Neuronal stem cell (in vitro differentiated cells): ENCODE measurements around the gene A3GALT2.
A peak's percentile ranks its signal among the peaks of the same experiment; 100 is the strongest.
"Not testable (repeated sequence)": the region's sequence is repeated elsewhere in the genome, so short reads cannot be mapped to it uniquely, and the experiment has no call there.

Experiments
- DNase-seq: peaks from one replicate; pipeline ENCODE4 v3.0.0-alpha.2; 2013; ENCODE audit warnings: low spot score
- H2AFZ ChIP-seq: one replicate; pipeline ENCODE4 v1.6.1; 2013; ENCODE audit warnings: mild to moderate bottlenecking, low read length, inconsistent platforms
- H2AK5ac ChIP-seq: 2 replicates; pipeline ENCODE4 v1.6.1; 2013; ENCODE audit warnings: low read depth, mild to moderate bottlenecking, inconsistent platforms, low read length, moderate library complexity, mixed read lengths
- H2BK120ac ChIP-seq: 2 replicates; pipeline ENCODE4 v1.6.1; 2013; ENCODE audit warnings: low read depth, mild to moderate bottlenecking, inconsistent platforms, low read length, moderate library complexity, mixed read lengths
- H2BK12ac ChIP-seq: one replicate; pipeline ENCODE4 v1.6.1; 2013; ENCODE audit warnings: low read length, inconsistent platforms
- H2BK15ac ChIP-seq: 2 replicates; pipeline ENCODE4 v1.6.1; 2013; ENCODE audit warnings: mild to moderate bottlenecking, low read length, inconsistent platforms, mixed read lengths
- H2BK5ac ChIP-seq: one replicate; pipeline ENCODE4 v1.6.1; 2013; ENCODE audit warnings: inconsistent platforms, mild to moderate bottlenecking, low read length, moderate library complexity
- H3K14ac ChIP-seq: one replicate; pipeline ENCODE4 v1.6.1; 2013; ENCODE audit warnings: low read length, inconsistent platforms
- H3K18ac ChIP-seq: 2 replicates; pipeline ENCODE4 v1.6.1; 2013; ENCODE audit warnings: low read length, inconsistent platforms
- H3K23ac ChIP-seq: 2 replicates; pipeline ENCODE4 v1.6.1; 2013; ENCODE audit warnings: low read depth, mild to moderate bottlenecking, mixed read lengths, low read length, inconsistent platforms; ENCODE audit not compliant: poor library complexity
- H3K27ac ChIP-seq: replicated peaks from 3 replicates; pipeline ENCODE4 v1.5.1; 2013; ENCODE audit warnings: low read length, inconsistent platforms
- H3K27me3 ChIP-seq, 3 experiments: 2 replicates each; pipeline ENCODE4 v1.6.1; 2013; ENCODE audit warnings: low read length in 3 of 3, mild to moderate bottlenecking in 2 of 3, inconsistent platforms in 1 of 3, low read depth in 1 of 3, mixed read lengths in 1 of 3, moderate library complexity in 1 of 3; ENCODE audit not compliant: control insufficient read depth in 3 of 3, insufficient read depth in 3 of 3
- H3K36me3 ChIP-seq, 2 donors: replicated peaks in 1 of 2; 2 replicates each; pipeline ENCODE4 v1.6.1; 2013; ENCODE audit warnings: low read length in 2 of 2; ENCODE audit not compliant: control insufficient read depth in 2 of 2, insufficient read depth in 2 of 2
- H3K4ac ChIP-seq: 2 replicates; pipeline ENCODE4 v1.6.1; 2013; ENCODE audit warnings: inconsistent platforms, mild to moderate bottlenecking, low read length, moderate library complexity
- H3K4me1 ChIP-seq, 2 donors: 1 replicate in 1 of 2; 2 replicates in 1 of 2; pipeline ENCODE4 v1.6.1; 2013; ENCODE audit warnings: low read length in 2 of 2, low read depth in 1 of 2; ENCODE audit not compliant: control insufficient read depth in 2 of 2, insufficient read depth in 1 of 2
- H3K4me2 ChIP-seq: one replicate; pipeline ENCODE4 v1.6.1; 2013; ENCODE audit warnings: mild to moderate bottlenecking, low read length, inconsistent platforms; ENCODE audit not compliant: insufficient read depth, poor library complexity, severe bottlenecking
- H3K4me3 ChIP-seq, 2 donors: 2 replicates each; pipeline ENCODE4 v1.5.1; 2013; ENCODE audit warnings: low read length in 2 of 2, mild to moderate bottlenecking in 2 of 2, inconsistent platforms in 1 of 2, moderate library complexity in 1 of 2
- H3K79me1 ChIP-seq: one replicate; pipeline ENCODE4 v1.6.1; 2013; ENCODE audit warnings: low read depth, mild to moderate bottlenecking, inconsistent platforms, low read length, moderate library complexity
- H3K9ac ChIP-seq: one replicate; pipeline ENCODE4 v1.6.1; 2013; ENCODE audit warnings: mild to moderate bottlenecking, low read depth, low read length, inconsistent platforms; ENCODE audit not compliant: poor library complexity
- H3K9me3 ChIP-seq, 2 donors: replicated peaks in 1 of 2; 2 replicates each; pipeline versions ENCODE3 to v1.6.1; 2013; ENCODE audit warnings: low read length in 2 of 2, mild to moderate bottlenecking in 2 of 2, inconsistent platforms in 1 of 2, low read depth in 1 of 2, mixed read lengths in 1 of 2, moderate library complexity in 1 of 2; ENCODE audit not compliant: control insufficient read depth in 2 of 2, insufficient read depth in 1 of 2
- H4K8ac ChIP-seq: one replicate; pipeline ENCODE4 v1.6.1; 2013; ENCODE audit warnings: low read depth, mild to moderate bottlenecking, inconsistent platforms, low read length, moderate library complexity
- H4K91ac ChIP-seq: one replicate; pipeline ENCODE4 v1.6.1; 2013; ENCODE audit warnings: low read length, low read depth, mild to moderate bottlenecking, inconsistent platforms; ENCODE audit not compliant: poor library complexity
- WGBS, 2 donors: extraction: QIAGEN DNeasy Blood & Tissue Kit; methylation state at CpG; one replicate each; pipeline ENCODE4 v1.1.7; 2013; ENCODE audit warnings: missing lambda C conversion rate in 2 of 2, mixed read lengths in 1 of 2; ENCODE audit not compliant: insufficient read length in 2 of 2, insufficient replicate concordance in 1 of 2; ENCODE audit errors: extremely low coverage in 2 of 2; 5-methylcytosine and 5-hydroxymethylcytosine counted together

The A3GALT2 gene

DNA sequence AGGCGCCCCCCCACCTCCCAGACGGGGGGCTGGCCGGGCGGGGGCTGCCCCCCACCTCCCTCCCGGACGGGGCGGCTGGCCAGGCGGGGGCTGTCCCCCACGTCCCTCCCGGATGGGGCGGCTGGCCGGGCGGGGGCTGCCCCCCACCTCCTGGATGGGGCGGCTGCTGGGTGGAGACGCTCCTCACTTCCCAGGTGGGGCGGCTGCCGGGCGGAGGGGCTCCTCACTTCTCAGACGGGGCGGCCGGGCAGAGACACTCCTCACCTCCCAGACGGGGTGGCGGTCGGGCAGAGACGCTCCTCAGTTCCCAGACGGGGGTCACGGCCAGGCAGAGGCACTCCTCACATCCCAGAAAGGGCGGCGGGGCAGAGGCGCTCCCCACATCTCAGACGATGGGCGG is 11.5 kb downstream of the A3GALT2 start:
- H3K27ac ChIP-seq, H3K36me3 ChIP-seq, H3K4me1 ChIP-seq, H2BK120ac ChIP-seq, H3K79me1 ChIP-seq, H2AFZ ChIP-seq, H3K4me3 ChIP-seq, H3K9me3 ChIP-seq, DNase-seq, H3K23ac ChIP-seq, H3K14ac ChIP-seq, H2BK15ac ChIP-seq, H2BK12ac ChIP-seq, H3K9ac ChIP-seq, H3K4ac ChIP-seq, H4K91ac ChIP-seq, H3K18ac ChIP-seq, H3K4me2 ChIP-seq, H2BK5ac ChIP-seq, H4K8ac ChIP-seq, H2AK5ac ChIP-seq: not testable (repeated sequence)
- WGBS, 2 donors: no CpG with 5 or more reads among the region's 32 CpGs
- H3K27me3 ChIP-seq: peaks cover 0 to 11% (median 7%) of the 10 kb centered on the region in 3 experiments

DNA sequence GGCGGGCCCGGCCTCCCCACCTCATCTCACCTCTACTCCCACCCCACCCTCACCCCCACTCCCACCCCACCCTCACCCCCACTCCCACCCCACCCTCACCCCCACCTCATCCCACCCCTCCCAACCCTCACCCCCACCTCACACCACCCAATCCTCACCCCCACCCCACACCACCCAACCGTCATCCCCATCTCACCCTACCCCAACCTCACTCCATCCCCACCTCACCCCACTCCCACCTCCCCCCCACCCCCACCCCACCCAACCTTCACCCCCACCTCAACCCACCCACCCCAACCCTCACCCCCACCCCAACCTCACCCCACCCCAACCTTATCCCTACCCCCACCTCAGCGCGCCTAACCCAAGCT is 13.4 kb downstream of the A3GALT2 start:
- Histone ChIP-seq H2BK15ac (no peak overlapping the region), H3K27ac (no peak overlapping the region), H3K14ac (no peak overlapping the region), H3K4me1 (peaks cover 0 to 5% of the 10 kb centered on the region in 2 donors), H3K4me2 (no peak overlapping the region), H3K18ac (no peak overlapping the region), H2BK5ac (no peak overlapping the region), H3K4me3 (no peak overlapping the region), H2BK120ac (no peak overlapping the region), H3K23ac (no peak overlapping the region), H3K9ac (no peak overlapping the region), H2AK5ac (peak overlapping the region; percentile 81), H3K79me1 (peaks cover under 1% of the 10 kb centered on the region), H3K9me3 (peaks cover 0 to 8% of the 10 kb centered on the region in 2 donors), H3K4ac (no peak overlapping the region), H3K36me3 (peaks cover 3 to 5% of the 10 kb centered on the region in 2 donors), H4K91ac (no peak overlapping the region), H2BK12ac (no peak overlapping the region), H3K27me3 (peaks cover 0 to 11% (median 7%) of the 10 kb centered on the region in 3 experiments), H4K8ac (no peak overlapping the region), H2AFZ (no peak overlapping the region)
- no peak for DNase-seq
- no CpG with 5 or more reads among the region's 5 CpGs for WGBS, 2 donors

DNA sequence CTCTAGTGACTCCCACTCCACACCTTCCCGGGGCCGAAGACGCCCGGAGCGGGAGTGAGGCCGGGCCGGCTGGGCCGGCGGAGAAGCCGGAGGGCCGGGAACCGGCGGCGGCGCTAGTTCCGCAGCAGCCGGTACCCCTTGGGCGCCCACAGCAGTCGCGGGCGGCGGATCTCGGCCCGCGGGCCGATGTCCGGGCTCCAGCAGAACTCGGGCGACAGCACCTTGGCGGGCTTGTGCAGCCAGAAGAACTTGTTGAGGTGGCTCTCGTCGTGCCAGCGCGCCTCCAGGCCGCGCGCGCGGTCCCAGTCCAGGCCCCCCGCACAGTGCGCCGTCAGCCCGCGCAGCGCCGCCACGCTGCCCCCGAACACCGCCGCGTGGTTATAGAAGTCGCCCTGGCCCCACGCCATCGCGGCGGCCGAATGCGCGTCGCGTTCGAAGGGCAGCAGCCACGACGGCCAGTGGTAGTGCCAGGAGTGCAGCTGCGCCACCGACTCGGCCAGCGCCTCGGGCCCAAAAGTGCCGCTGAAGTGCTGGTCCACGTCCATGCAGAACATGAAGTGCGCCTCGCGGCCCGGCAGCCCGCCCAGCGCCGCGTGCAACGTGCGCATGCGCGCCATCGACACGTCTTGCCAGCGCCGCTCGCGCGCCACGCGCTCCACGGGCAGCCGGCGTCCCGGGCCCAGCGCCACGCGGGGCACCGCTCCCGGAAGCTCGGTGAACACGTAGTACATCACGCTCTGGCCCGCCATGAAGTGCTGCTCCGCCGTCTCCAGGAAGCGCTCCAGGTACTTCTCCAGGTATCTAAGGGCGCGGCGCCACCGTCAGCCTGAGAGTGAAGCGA is 14.0 kb downstream of the A3GALT2 start:
- no CpG with 5 or more reads among the region's 113 CpGs for WGBS, 2 donors
- H3K27ac ChIP-seq: no peak overlapping the region
- peaks cover 3 to 9% of the 10 kb centered on the region in 2 donors for H3K36me3 ChIP-seq
- H2BK15ac ChIP-seq: peak overlapping the region; percentile 96
- peak overlapping the region; percentile 98 for H3K18ac ChIP-seq
- peak overlapping the region; percentile 81 for H2AK5ac ChIP-seq
- peak overlapping the region; percentile 84 for H3K4ac ChIP-seq
- no peaks in the 10 kb centered on the region for H3K79me1 ChIP-seq
- no peak overlapping the region for H4K91ac ChIP-seq
- H2BK120ac ChIP-seq: peak overlapping the region; percentile 47
- H3K4me3 ChIP-seq: peak overlapping the region in 1 of 2 donors; percentile 60
- peaks cover 0 to 11% (median 7%) of the 10 kb centered on the region in 3 experiments for H3K27me3 ChIP-seq
- H3K4me2 ChIP-seq: peak overlapping the region; percentile 45
- H3K23ac ChIP-seq: peak overlapping the region; percentile 95
- no peak overlapping the region for H2AFZ ChIP-seq
- peak overlapping the region; percentile 84 for H3K9ac ChIP-seq
- peaks cover 0 to 5% of the 10 kb centered on the region in 2 donors for H3K4me1 ChIP-seq
- DNase-seq: no peak
- H2BK5ac ChIP-seq: peak overlapping the region; percentile 82
- H3K14ac ChIP-seq: peak overlapping the region; percentile 56
- peak overlapping the region; percentile 98 for H2BK12ac ChIP-seq
- H4K8ac ChIP-seq: peak overlapping the region; percentile 97
- peaks cover 0 to 8% of the 10 kb centered on the region in 2 donors for H3K9me3 ChIP-seq

DNA sequence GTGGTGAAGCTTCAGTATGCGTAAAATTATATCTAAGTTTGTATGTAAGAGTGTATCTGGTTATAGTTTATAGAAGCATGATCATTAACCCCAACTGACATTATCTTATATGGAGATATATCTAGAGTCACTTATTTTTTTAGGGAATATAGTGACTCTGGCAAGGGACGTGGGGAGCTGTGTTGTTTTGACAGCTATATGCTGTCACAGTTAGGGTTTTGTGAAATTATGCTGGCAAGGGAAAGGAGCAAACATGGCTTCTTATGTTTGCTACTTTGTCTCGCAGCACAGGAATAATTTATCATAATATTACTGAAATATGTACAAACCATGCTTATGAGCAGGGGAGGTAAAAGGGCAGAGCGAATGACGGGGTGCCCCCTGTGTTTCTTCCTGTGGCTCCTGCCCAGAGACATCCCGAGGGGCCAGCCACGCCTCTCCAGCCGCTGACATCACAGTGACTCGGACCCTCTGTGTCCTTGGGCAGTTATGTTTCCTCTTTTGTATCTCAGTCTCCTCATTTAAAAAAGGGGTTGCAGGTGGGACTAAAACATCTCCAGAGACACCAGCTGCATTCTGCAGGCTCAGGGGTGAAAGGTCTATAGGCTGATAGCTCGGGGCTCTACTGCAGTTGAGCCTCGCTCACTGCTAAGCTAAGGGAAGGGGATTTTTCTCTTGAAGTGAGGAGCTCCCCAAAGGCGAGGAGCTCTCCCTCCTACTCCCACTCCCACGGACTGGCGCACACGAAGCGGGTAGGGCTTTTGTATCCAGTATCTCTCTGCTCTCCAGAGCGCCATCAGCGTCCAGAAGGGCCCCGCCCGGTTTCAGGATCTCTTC is 14.9 kb downstream of the A3GALT2 start:
- H4K91ac ChIP-seq: no peak overlapping the region
- no peak overlapping the region for H2AFZ ChIP-seq
- H3K79me1 ChIP-seq: no peaks in the 10 kb centered on the region
- H3K23ac ChIP-seq: no peak overlapping the region
- peaks cover 7 to 11% of the 10 kb centered on the region in 2 donors for H3K9me3 ChIP-seq
- H3K27me3 ChIP-seq: peaks cover 0 to 11% (median 7%) of the 10 kb centered on the region in 3 experiments
- H3K14ac ChIP-seq: no peak overlapping the region
- H2BK120ac ChIP-seq: peak overlapping the region; percentile 47
- DNase-seq: no peak
- H2AK5ac ChIP-seq: peak overlapping the region; percentile 81
- no peak overlapping the region for H3K4ac ChIP-seq
- H2BK15ac ChIP-seq: peak overlapping the region; percentile 96
- H3K4me1 ChIP-seq: peaks cover 0 to 5% of the 10 kb centered on the region in 2 donors
- H3K36me3 ChIP-seq: peaks cover 7 to 15% of the 10 kb centered on the region in 2 donors
- no peak overlapping the region for H3K27ac ChIP-seq
- no peak overlapping the region for H4K8ac ChIP-seq
- H3K18ac ChIP-seq: peak overlapping the region; percentile 98
- no peak overlapping the region for H2BK12ac ChIP-seq
- peak overlapping the region; percentile 23 for H3K4me2 ChIP-seq
- H3K9ac ChIP-seq: no peak overlapping the region
- peak overlapping the region; percentile 82 for H2BK5ac ChIP-seq
- no peak overlapping the region for H3K4me3 ChIP-seq
- no CpG with 5 or more reads among the region's 20 CpGs for WGBS, 2 donors
